CD8-positive, alpha-beta memory T cell (primary cell): Measurements from ENCODE around the gene ME1. TPM values are rescaled to one million over a fixed set of nuclear protein-coding genes. Genes with fewer than 3 reads are reported as not detected.

Experiments used
- CTCF ChIA-PET: fragments of 350-600 bp; sonication (Branson Sonifier 250); formaldehyde crosslinking; loops from one replicate; lab custom pipeline; 2021; ENCODE audit warnings: antibody characterized with exemption; lab: Charles Lee
- POLR2A ChIA-PET: fragments of 350-600 bp; sonication (Branson Sonifier 250); formaldehyde crosslinking; loops from one replicate; lab custom pipeline; 2021; ENCODE audit warnings: antibody characterized with exemption; lab: Charles Lee
- DNase-seq, 5 donors: peaks; one replicate each; pipeline versions ENCODE4 v3.0.0 to v3.0.0-alpha.2; 2020 to 2022; ENCODE audit warnings: mixed read lengths in 1 of 5
- H3K27ac ChIP-seq: one replicate; pipeline ENCODE4 v1.7.0; 2013; ENCODE audit warnings: low read depth, mild to moderate bottlenecking, low read length, moderate library complexity
- H3K27me3 ChIP-seq: 2 replicates; pipeline ENCODE4 v1.7.0; 2013; ENCODE audit warnings: low read length, mild to moderate bottlenecking; ENCODE audit not compliant: insufficient read depth, poor library complexity, severe bottlenecking
- H3K36me3 ChIP-seq: 2 replicates; pipeline ENCODE4 v1.7.0; 2013; ENCODE audit warnings: mild to moderate bottlenecking, low read length, moderate library complexity; ENCODE audit not compliant: insufficient read depth
- H3K4me1 ChIP-seq: 2 replicates; pipeline ENCODE4 v1.7.0; 2013; ENCODE audit warnings: mild to moderate bottlenecking, low read length, moderate library complexity; ENCODE audit not compliant: insufficient read depth
- H3K4me3 ChIP-seq: 2 replicates; pipeline ENCODE4 v1.7.0; 2013; ENCODE audit warnings: mild to moderate bottlenecking, low read length
- H3K9me3 ChIP-seq: 2 replicates; pipeline ENCODE4 v1.7.0; 2013; ENCODE audit warnings: mild to moderate bottlenecking, low read length
- H3K27ac Mint-ChIP-seq, 8 donors: one replicate each; pipeline ENCODE4 v1.8.0; 2020 to 2021; ENCODE audit warnings: mixed read lengths in 8 of 8, mild to moderate bottlenecking in 6 of 8, inconsistent platforms in 3 of 8, moderate library complexity in 3 of 8
- H3K27me3 Mint-ChIP-seq, 2 donors: one replicate each; pipeline ENCODE4 v1.8.0; 2020 to 2021; ENCODE audit warnings: mixed read lengths in 2 of 2, mild to moderate bottlenecking in 1 of 2, moderate library complexity in 1 of 2
- H3K36me3 Mint-ChIP-seq, 3 donors: one replicate each; pipeline ENCODE4 v1.8.0; 2020 to 2021; ENCODE audit warnings: mixed read lengths in 3 of 3, inconsistent platforms in 1 of 3, mild to moderate bottlenecking in 1 of 3
- H3K4me1 Mint-ChIP-seq, 3 donors: one replicate each; pipeline ENCODE4 v1.8.0; 2020 to 2021; ENCODE audit warnings: mixed read lengths in 3 of 3, inconsistent platforms in 1 of 3, mild to moderate bottlenecking in 1 of 3
- H3K4me3 Mint-ChIP-seq, 7 donors: one replicate each; pipeline ENCODE4 v1.8.0; 2020 to 2021; ENCODE audit warnings: mixed read lengths in 7 of 7, mild to moderate bottlenecking in 6 of 7, moderate library complexity in 4 of 7, inconsistent platforms in 2 of 7
- H3K9me3 Mint-ChIP-seq, 5 donors: one replicate each; pipeline ENCODE4 v1.8.0; 2020 to 2022; ENCODE audit warnings: mixed read lengths in 5 of 5, mild to moderate bottlenecking in 3 of 5, moderate library complexity in 2 of 5, inconsistent platforms in 1 of 5
- polyA plus RNA-seq: library from polyadenylated mRNA; unstranded; fragments of 300-500 nt; fragmentation: Illumina TruSeq; gene quantifications from one replicate; pipeline ENCODE4 v1.2.3, GENCODE V29; 2021
- total RNA-seq, 2 experiments: library from RNA; stranded (reverse); gene quantifications; one replicate each; pipeline ENCODE4 v1.2.3, GENCODE V29; 2021

The ME1 gene
- total and polyA plus RNA-seq, 3 experiments from 2014 or later, result 0.42 to 4.9 (median 0.50) TPM

DNA sequence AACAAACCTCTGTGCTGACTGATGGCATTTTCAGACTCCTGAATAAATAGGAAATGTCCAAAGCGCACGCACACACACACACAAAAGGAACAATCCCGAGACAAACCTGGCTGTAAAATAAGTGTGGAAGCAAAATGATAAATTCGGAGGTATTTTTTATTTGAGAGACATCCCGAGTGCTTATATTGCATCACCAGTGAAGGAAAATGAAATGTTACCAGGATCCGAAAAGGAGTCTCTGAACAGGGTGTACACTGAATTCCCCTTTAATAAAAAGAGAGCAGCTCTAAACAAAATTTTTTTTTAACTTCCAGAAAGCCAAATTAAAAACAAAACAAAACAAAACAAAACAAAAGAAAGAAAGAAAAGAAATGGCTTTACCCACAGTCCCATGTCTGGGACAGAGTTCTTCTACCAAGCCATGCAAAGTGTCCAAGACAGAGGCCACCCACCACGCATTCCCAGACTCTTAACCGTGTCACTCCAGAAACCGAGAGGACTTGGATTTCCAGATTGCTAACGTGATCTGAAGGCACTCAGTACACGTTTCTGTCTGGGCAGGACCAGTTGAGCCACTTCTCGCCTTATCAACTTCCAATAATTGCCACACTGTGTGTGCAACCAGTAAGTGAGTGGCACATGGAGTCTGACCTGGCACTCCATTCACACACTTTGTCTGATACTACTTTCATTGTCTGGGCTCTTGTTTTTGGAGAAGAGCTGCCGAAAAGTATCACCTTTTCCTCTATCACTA, 817 bp downstream of the ME1 start:
- Mint-ChIP-seq H3K27me3 (peaks cover 4 to 16% of the 10 kb centered on the region in 2 donors), H3K4me1 (peaks cover 0 to 5% (median 0%) of the 10 kb centered on the region in 3 donors), H3K9me3 (peaks cover 0 to 11% (median 3%) of the 10 kb centered on the region in 5 donors), H3K27ac (peak overlapping the region in 7 of 8 donors; percentile 57 to 94 (median 75)), H3K4me3 (peak overlapping the region; percentile 46 to 92 (median 81)), H3K36me3 (peaks cover 0 to 9% (median 0%) of the 10 kb centered on the region in 3 donors)
- CTCF ChIA-PET, result no interaction called here
- POLR2A ChIA-PET, result no interaction called here
- Histone ChIP-seq H3K27ac (peak overlapping the region; percentile 33), H3K36me3 (no peaks in the 10 kb centered on the region), H3K27me3 (no peaks in the 10 kb centered on the region), H3K9me3 (no peaks in the 10 kb centered on the region), H3K4me3 (peak overlapping the region; percentile 26), H3K4me1 (no peaks in the 10 kb centered on the region)
- no peak for DNase-seq

DNA sequence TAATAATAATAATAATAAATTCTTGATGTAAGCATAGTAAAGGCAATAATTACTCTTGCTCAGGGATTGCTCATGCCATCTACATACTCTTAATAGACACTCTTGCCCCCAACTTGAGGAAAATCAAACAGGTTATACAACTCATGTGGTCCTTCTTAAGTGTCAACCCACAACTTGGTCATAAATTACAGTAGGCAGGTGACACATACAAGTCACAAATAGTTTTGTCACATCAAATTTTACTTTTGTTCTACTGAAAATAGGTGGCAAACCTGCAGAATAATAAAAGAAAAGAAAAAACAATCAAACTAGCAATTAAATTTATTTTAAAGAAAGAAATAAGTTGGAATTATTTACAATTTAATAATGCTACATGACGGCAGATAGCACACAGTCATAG, 1.6 kb downstream of the ME1 start:
- Histone ChIP-seq H3K4me3 (no peak overlapping the region), H3K27me3 (no peaks in the 10 kb centered on the region), H3K9me3 (no peaks in the 10 kb centered on the region), H3K36me3 (no peaks in the 10 kb centered on the region), H3K4me1 (no peaks in the 10 kb centered on the region), H3K27ac (no peak overlapping the region)
- peaks cover 0 to 11% (median 0%) of the 10 kb centered on the region in 3 donors for H3K36me3 Mint-ChIP-seq
- POLR2A ChIA-PET, result no interaction called here
- CTCF ChIA-PET, result no interaction called here
- H3K27ac Mint-ChIP-seq, result peak overlapping the region in 2 of 8 donors; percentile 89 to 93
- no peak for DNase-seq
- peaks cover 0 to 15% (median 6%) of the 10 kb centered on the region in 5 donors for H3K9me3 Mint-ChIP-seq
- H3K4me1 Mint-ChIP-seq, result peaks cover 0 to 5% (median 0%) of the 10 kb centered on the region in 3 donors
- peak overlapping the region in 4 of 7 donors; percentile 81 to 92 (median 85) for H3K4me3 Mint-ChIP-seq
- H3K27me3 Mint-ChIP-seq, result peaks cover 4 to 16% of the 10 kb centered on the region in 2 donors

DNA sequence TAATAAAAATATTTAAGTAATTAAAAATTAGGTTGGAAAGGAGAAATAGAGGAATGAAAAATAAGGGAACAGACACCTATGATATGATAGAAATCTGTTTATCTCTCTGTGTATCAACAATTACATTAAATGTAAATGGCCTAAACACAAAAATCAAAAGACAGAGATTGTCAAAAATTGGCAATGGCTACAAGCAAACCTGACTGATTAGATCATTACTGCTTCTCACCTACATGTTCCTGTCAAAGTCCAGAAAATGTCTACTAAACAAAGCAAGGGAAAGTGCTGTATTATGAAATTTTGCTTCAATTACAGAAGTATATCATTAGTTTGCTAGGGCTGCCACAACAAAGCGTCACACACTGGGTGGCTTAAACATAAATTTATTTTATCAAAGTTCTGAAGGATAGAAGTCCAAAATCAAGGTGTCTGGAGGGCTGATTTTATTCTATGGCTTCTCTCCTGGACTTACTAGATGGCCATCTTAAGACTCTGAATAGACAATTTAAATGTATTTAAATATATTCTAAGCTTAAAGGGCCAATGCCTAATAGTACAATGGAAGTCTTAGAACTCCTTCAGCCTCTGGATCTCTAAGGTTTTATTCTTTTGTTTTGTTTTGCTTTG, 6.3 kb downstream of the ME1 start:
- no peak for DNase-seq
- Mint-ChIP-seq H3K36me3 (peaks cover 0 to 11% (median 0%) of the 10 kb centered on the region in 3 donors), H3K9me3 (peaks cover 0 to 23% (median 12%) of the 10 kb centered on the region in 5 donors), H3K4me1 (peaks cover 0 to 17% (median 7%) of the 10 kb centered on the region in 3 donors), H3K27me3 (peaks cover 5 to 6% of the 10 kb centered on the region in 2 donors), H3K4me3 (no peak overlapping the region), H3K27ac (no peak overlapping the region)
- no peaks in the 10 kb centered on the region for H3K4me1 ChIP-seq
- no peaks in the 10 kb centered on the region for H3K36me3 ChIP-seq
- no peak overlapping the region for H3K4me3 ChIP-seq
- H3K27ac ChIP-seq, result no peak overlapping the region
- CTCF ChIA-PET, result no interaction called here
- POLR2A ChIA-PET, result no interaction called here
- H3K9me3 ChIP-seq, result no peaks in the 10 kb centered on the region
- no peaks in the 10 kb centered on the region for H3K27me3 ChIP-seq

DNA sequence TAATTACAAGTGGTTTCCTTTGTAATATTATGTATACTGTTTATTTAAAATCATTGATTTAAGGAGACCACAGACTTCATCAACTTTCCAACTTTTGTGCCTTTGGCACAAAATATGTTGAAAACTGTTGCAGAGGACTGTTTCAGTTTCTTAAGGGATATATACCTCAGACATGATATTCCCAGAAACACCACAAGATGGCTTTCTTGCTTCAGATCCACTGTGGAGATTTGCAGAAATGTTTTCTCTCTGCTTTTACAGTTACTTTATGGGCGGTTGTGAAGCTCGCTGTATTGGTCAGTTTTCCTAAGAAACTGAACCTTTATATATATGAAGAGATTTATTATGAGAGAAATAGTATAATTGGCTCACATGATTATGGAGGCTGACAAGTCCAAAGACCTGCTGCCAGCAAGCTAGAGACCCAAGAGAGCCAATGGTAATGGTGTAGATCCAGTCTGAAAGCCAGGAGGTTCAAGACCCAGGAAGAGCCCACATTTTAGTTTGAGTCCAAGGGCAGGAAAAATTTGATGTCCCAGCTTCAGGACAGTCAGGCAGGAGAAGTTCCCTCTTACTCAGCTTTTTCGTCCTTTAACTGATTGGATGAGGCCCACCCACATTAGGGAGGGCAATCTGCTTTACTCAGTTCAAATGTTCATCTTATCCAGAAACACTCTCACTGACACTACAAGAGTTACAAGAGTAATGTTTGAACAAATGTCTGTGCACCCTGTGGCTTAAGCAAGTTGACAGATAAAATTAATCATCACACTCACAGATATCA, 12.8 kb downstream of the ME1 start:
- Mint-ChIP-seq H3K9me3 (peaks cover 0 to 7% (median 4%) of the 10 kb centered on the region in 5 donors), H3K27me3 (peaks cover 0 to 3% of the 10 kb centered on the region in 2 donors), H3K27ac (peak overlapping the region in 2 of 8 donors; percentile 51 to 52), H3K4me1 (peaks cover 0 to 14% (median 4%) of the 10 kb centered on the region in 3 donors), H3K36me3 (no peaks in the 10 kb centered on the region), H3K4me3 (no peak overlapping the region)
- H3K9me3 ChIP-seq, result no peaks in the 10 kb centered on the region
- no peaks in the 10 kb centered on the region for H3K36me3 ChIP-seq
- no peaks in the 10 kb centered on the region for H3K4me1 ChIP-seq
- DNase-seq, result no peak
- CTCF ChIA-PET, result no interaction called here
- no peak overlapping the region for H3K4me3 ChIP-seq
- H3K27ac ChIP-seq, result no peak overlapping the region
- POLR2A ChIA-PET, result no interaction called here
- no peaks in the 10 kb centered on the region for H3K27me3 ChIP-seq

DNA sequence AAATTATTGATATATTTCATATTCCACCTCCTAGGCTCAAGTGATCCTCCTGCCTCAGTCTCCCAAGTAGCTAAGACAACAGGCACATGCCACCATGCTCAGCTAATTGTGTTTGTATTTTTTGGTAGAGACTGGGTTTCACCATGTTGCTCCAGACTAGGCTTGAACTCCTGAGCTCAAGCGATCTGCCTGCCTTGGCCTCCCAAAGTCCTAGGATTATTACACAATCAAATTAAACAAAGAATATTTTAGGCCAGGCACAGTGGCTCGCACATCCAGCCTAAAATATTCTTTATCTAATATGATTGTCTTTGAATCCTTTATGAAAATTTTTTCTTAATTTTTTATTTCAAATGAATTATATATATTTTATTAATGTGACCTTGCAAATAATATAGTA, 17.8 kb downstream of the ME1 start:
- ChIA-PET POLR2A (no interaction called here), CTCF (no interaction called here)
- no peak overlapping the region for H3K4me3 ChIP-seq
- Mint-ChIP-seq H3K4me3 (no peak overlapping the region), H3K27me3 (no peaks in the 10 kb centered on the region), H3K27ac (no peak overlapping the region), H3K4me1 (no peaks in the 10 kb centered on the region), H3K9me3 (peaks cover 0 to 2% (median under 1%) of the 10 kb centered on the region in 5 donors), H3K36me3 (peaks cover 0 to 4% (median 0%) of the 10 kb centered on the region in 3 donors)
- no peaks in the 10 kb centered on the region for H3K4me1 ChIP-seq
- no peak for DNase-seq
- H3K27me3 ChIP-seq, result no peaks in the 10 kb centered on the region
- H3K36me3 ChIP-seq, result no peaks in the 10 kb centered on the region
- no peaks in the 10 kb centered on the region for H3K9me3 ChIP-seq
- H3K27ac ChIP-seq, result no peak overlapping the region

DNA sequence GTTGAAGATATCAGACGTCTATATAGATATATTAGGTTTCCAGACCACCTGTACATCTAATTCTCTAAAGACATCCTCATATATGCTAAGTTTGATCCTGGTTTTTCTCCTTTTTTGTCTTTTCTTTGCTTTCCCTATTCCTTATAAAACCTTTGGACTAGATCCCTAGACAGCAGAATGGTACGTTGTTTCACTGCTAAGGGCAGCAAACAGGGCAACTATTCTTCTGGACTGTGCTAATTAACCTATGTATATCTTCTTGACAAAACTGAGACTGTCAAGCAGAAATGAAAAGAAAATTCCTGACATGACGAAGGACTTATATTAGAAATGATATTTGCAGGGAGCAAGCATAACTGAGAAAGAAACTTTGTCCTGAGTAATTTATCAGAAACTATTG, 19.1 kb downstream of the ME1 start:
- Mint-ChIP-seq H3K9me3 (peaks cover 0 to 2% (median 0%) of the 10 kb centered on the region in 5 donors), H3K27ac (no peak overlapping the region), H3K36me3 (peaks cover 0 to 4% (median 0%) of the 10 kb centered on the region in 3 donors), H3K4me3 (no peak overlapping the region), H3K4me1 (no peaks in the 10 kb centered on the region), H3K27me3 (no peaks in the 10 kb centered on the region)
- Histone ChIP-seq H3K4me3 (no peak overlapping the region), H3K27ac (no peak overlapping the region), H3K9me3 (no peaks in the 10 kb centered on the region), H3K27me3 (no peaks in the 10 kb centered on the region), H3K4me1 (no peaks in the 10 kb centered on the region), H3K36me3 (no peaks in the 10 kb centered on the region)
- CTCF ChIA-PET, result no interaction called here
- POLR2A ChIA-PET, result no interaction called here
- no peak for DNase-seq

DNA sequence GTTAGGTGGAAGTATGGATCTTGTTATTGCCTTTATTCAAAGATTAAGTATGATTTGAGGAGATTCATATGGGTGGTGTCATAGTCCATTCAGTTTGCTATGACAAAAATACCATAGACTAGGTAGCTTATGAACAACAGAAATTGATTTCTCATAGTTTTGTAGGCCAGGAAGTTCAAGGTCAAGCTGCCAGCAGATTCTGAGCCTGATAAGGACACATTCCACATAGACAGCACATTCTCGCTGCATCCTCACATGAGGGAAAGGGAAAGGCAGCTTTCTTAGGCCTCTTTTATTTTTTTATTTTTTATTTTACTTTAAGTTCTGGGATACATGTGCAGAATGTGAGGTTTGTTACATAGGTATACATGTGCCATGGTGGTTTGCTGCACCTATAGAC, 27.7 kb downstream of the ME1 start:
- Mint-ChIP-seq H3K27ac (peak overlapping the region in 1 of 8 donors; percentile 51), H3K27me3 (no peaks in the 10 kb centered on the region), H3K4me3 (no peak overlapping the region), H3K4me1 (peaks cover 0 to 5% (median 4%) of the 10 kb centered on the region in 3 donors), H3K9me3 (peaks cover 0 to 2% (median 0%) of the 10 kb centered on the region in 5 donors), H3K36me3 (peaks cover 0 to 25% (median 1%) of the 10 kb centered on the region in 3 donors)
- H3K27ac ChIP-seq, result no peak overlapping the region
- H3K4me1 ChIP-seq, result no peaks in the 10 kb centered on the region
- no peaks in the 10 kb centered on the region for H3K27me3 ChIP-seq
- H3K4me3 ChIP-seq, result no peak overlapping the region
- POLR2A ChIA-PET, result no interaction called here
- DNase-seq, result no peak
- no peaks in the 10 kb centered on the region for H3K36me3 ChIP-seq
- H3K9me3 ChIP-seq, result no peaks in the 10 kb centered on the region
- CTCF ChIA-PET, result no interaction called here
